CD4-positive, alpha-beta T cell treated with Interleukin-17A for 4 hours (primary cell): ENCODE data around the gene DLGAP1.
"Not testable (repeated sequence)": the region's sequence is repeated elsewhere in the genome, so short reads cannot be mapped to it uniquely, and the experiment has no call there.

Source experiments
- DNase-seq: peaks from one replicate; pipeline ENCODE4 v3.0.0-alpha.2; 2020; ENCODE audit warnings: mixed read lengths

Gene DLGAP1

DNA sequence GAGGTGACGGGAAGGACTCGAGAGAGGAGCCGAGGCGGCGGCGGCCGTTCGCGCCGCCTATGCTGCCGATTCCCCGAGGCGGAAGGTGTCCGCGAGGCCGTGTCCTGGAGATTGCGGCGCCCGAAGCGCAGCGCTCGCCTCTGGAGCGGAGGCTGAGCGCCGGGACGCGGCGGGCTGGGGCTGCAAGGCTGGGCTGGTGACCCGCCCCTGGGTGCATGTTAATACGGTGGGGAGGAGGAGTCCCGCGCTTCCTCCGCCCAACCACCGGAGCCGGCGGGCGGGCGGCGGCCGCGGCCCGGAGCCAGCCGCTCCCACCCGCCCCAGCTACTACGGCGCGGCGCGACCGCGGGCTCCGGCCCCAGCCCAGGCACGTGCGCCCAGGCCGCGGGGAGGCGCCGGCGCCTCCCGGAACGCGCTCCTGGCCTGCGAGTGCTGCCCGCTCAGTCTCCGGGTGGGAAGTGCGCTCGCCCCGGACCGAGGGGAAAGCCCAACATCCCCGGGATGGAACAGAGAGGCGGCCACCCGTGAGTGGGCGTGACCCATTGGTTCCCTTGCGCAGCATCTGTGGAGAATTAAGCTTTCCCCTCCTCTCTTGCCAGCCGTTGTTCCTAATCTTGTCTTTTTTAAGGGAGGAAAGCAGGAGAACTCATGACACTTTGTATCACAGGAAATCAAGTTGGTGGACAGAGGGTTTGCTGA is at the start of gene DLGAP1:
Gene DLGAP1, minus strand, starts transcription at position 195 of the 699 bp plus-strand sequence.
- no peak for DNase-seq

- DNase-seq: not testable (repeated sequence)
Observed at GRCh38 chr18:4494703-4495284, 39.7 kb upstream of the DLGAP1 start.

DNA sequence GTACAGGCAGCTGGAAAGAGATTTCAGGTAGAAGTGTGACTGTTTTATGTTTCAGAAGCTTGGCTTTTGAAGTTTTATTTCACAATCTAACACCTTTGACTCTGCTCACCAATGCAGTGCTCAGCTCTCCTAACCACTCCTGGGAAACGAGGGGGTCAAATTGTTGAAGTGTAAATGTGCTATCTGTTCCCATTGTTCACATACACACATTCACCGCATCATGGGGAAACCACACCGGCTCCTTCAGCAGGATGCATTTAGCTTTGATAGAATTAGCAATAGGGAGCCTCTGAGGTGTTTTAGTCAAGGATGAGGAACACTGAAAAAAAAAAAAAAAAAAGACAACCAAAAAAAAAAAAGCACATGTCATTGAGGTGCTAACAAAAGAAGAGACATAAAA is 13.4 kb upstream of the DLGAP1 start:
- no peak for DNase-seq

- DNase-seq: no peak
Observed at GRCh38 chr18:4454537-4455112, 482 bp downstream of the DLGAP1 start.

GRCh38 chr18:4453874-4454536 is 1.1 kb downstream of the DLGAP1 start:
- DNase-seq: no peak

GRCh38 chr18:4453567-4453873 is 1.6 kb downstream of the DLGAP1 start:
- DNase-seq: no peak

DNA sequence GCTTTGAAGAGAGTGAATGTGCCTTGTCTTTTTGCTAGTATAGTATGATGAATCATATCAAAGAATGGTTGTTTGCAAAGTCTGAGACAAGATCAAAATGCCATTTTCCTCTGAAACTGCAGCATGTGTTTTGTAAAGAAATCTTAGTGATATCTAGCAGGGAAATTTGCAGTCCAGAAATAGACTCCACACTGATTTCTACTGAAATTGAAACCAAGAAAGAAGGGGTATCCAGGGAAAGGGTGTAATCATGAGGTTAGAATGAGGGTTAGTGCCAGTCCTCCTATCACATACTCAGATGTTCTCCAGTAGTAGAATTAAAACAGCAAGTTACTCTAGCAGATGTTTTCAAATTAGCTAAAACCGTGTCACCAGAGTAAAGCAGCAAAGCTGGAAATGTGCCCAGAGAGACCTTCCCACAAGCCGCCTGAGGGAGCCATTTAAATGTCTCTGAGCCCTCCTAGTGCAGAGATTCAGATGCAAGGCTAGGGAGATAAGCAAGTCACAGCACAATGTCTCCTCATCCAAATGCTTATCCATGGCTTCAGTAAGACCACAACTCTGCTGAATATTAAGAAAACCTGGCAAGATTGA is 4.9 kb downstream of the DLGAP1 start:
- no peak for DNase-seq

DNA sequence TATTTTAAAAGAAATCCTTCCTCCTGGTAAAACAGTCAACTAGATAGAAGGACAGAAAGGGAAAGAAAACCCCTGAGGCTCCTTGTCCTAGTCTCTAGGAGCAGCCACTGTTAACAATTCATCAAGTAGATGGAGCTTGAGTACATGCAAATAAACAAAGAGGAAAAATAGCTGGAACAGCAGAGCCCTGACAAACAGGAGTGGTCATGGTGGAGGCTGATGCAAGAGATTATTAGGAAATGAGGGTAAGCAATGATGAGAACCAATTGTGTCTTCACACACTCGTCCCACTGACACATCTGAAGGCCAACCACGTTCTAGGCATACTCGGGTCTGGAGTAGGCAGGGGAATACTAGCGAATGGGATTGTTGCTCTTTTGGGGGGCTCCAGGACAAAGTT is 9.2 kb downstream of the DLGAP1 start:
- no peak for DNase-seq

GRCh38 chr18:4444306-4444705 is 10.8 kb downstream of the DLGAP1 start:
- no peak for DNase-seq

- DNase-seq: no peak
Observed at GRCh38 chr18:4441098-4441497, 14.0 kb downstream of the DLGAP1 start.

GRCh38 chr18:4438938-4439337 is 16.2 kb downstream of the DLGAP1 start:
- no peak for DNase-seq

DNA sequence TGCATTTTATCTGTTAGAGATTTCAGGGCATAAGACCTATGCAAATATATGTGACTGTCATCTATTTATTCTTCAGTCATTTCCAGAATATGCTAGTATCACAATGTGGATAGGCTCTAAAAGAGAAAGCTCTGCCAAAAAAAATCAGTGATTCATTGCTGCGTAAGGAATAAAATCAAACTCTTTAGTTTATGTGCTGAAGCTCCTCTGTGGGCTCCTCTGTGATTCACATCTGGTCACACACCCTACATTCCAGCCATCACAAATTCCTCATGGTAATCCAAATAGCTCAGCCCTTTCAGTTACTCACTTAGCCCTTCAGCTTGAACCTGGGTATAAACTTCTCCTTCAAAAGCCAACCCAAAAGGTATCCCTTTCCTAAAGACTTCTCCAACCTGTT is 21.4 kb downstream of the DLGAP1 start:
- no peak for DNase-seq

- DNase-seq: no peak
Observed at GRCh38 chr18:4430836-4431235, 24.3 kb downstream of the DLGAP1 start.

DNA sequence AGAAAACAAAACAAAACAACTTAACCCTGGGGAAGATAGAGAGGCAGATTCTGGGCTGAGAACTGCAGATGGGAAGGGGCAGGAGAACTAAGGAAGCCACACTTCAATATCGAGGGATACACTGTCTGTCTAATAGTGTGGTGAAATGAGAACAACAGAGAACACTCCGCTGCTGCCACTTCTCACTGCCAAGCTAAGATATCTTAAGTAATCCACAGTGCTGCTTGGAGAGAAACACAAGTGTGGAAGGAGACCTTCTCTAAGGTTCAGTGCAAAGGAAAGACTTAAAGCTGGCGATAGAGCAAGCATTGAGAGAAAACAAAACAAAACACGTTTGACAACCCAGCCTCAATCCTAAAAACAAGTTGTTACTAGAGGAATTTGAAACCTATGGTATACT is 37.4 kb downstream of the DLGAP1 start:
- DNase-seq: no peak

GRCh38 chr18:4416976-4417375 is 38.1 kb downstream of the DLGAP1 start:
- no peak for DNase-seq

- no peak for DNase-seq
Observed at GRCh38 chr18:4412286-4412685, 42.8 kb downstream of the DLGAP1 start.

GRCh38 chr18:4406856-4407255 is 48.3 kb downstream of the DLGAP1 start:
- DNase-seq: no peak

DNA sequence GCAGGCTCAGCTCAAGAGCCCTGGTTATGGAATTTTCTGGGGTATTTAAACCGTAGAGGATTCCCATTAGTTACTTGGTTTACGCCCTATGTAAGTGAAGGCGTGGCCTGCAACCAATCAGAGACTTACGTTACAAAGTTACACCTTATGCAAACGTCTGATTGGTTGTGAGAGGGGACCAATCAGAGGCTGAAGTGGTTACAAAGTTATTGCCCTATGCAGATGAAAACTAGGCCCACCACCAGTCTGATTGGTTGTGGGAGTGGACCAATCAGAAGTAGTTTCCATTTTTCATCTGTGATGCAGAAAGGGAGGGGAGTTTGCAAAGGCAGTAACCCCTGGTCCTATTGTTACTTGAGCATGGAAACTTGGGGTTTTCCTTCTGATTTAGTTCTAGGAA is 49.1 kb downstream of the DLGAP1 start:
- no peak for DNase-seq

GRCh38 chr18:4403836-4404235 is 51.3 kb downstream of the DLGAP1 start:
- no peak for DNase-seq

DNA sequence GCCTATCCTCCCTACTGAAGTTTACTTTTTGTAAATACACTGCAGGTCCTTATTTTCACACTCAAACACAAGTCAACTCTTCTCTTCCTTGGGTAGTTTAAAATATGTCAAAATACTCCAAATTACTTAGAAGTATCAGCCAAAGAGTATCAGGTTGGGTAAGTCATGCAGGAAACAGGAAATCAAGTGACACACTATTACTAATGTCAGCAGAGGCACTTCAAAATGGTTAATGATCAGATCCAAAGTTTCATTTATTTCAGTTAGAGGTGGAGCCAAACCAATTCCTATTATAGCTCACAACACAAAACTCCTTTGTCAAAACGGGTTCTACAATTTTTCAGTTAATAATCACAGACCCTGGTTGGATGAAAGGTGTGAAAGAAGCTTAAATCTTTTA is 54.2 kb downstream of the DLGAP1 start:
- DNase-seq: no peak

DNA sequence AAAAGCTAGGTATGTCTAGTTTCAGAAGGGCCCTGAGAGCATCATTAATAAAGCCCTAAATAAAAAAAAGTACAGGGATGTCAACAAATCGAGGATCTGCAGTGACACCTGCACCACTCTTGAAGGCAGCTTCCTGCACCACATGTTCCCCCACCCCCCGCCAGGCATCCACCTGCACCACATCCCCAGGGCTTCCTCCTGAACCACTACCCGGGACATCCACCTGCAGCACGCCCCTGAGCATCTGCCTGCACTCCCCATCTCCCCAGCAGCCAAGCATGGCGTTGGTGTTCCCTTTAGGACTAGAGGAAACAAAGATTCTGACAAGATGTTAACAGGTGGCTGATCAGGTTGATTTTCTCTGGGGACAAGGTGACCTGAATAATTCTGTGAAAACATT is 55.2 kb downstream of the DLGAP1 start:
- no peak for DNase-seq

DNA sequence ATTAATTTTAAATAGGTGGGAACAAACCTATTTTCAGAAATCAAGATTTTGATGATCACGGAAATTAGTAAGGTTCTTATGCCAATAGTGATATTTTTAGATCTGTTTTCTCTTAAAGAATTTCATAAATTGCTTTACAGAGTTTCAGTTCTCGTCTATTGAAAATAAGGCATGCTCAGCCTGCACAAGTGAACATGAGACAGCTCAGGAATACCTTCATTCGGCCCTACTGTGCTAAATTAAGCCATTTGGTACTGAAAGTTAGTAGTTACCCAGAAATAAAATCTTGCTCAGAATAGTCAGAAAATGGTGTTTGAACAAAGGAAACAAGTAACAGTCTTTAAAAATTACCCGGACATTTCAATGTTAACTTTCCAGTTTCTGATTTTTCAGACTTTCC is 60.4 kb downstream of the DLGAP1 start:
- no peak for DNase-seq

DNA sequence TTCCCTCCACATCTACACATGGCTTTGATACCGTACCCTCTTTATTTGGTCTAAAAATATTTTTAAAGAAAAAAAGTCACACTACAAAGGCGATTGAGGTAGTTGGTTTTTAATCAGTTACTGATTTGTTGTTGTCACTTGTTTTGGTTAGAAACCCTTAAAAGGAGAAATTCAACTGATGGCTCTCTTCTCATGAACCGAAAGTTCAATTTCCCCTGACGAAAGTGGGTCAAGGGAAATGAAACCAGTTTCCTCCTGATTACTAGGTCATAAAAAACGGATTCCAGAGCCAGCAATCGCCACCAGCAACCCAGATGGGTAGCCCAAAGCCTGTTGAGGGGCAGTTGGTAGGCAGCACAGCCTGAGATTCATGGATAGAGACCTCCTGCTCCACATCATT is 63.2 kb downstream of the DLGAP1 start:
- DNase-seq: no peak

GRCh38 chr18:4385876-4386275 is 69.2 kb downstream of the DLGAP1 start:
- DNase-seq: no peak
